Measurements from ENCODE around the gene KCNH3.

KCNH3 gene

GRCh38 chr12:49515266-49515665 is 23.6 kb upstream of the KCNH3 start:
- Histone ChIP-seq H3K27ac (no peak overlapping the region), H2AFZ (no peak overlapping the region), H3K4me2 (ENCODE audit: low read length) (no peak overlapping the region), H3K27me3 (ENCODE audit: control insufficient read depth, insufficient read depth, low read length) (no peaks in the 10 kb centered on the region), H3K79me2 (no peaks in the 10 kb centered on the region), H3K4me1 (peaks cover 5% of the 10 kb centered on the region), H3K36me3 (ENCODE audit: control insufficient read depth, insufficient read depth, low read length) (no peaks in the 10 kb centered on the region), H3K4me3 (ENCODE audit: low read depth, low read length) (no peak overlapping the region), H3K9ac (no peak overlapping the region), H3K9me3 (ENCODE audit: control insufficient read depth, low read length) (no peaks in the 10 kb centered on the region)
- TF ChIP-seq CTCF (IDR thresholded peaks at IDR 0.05), result no peak

- no peak for TF ChIP-seq CTCF (IDR thresholded peaks at IDR 0.05)
- H3K4me2 ChIP-seq (ENCODE audit: low read length), result no peak overlapping the region
- H3K4me3 ChIP-seq (ENCODE audit: low read depth, low read length), result no peak overlapping the region
- peaks cover 5% of the 10 kb centered on the region for H3K4me1 ChIP-seq
- H3K79me2 ChIP-seq, result no peaks in the 10 kb centered on the region
- H3K36me3 ChIP-seq (ENCODE audit: control insufficient read depth, insufficient read depth, low read length), result no peaks in the 10 kb centered on the region
- H3K9me3 ChIP-seq (ENCODE audit: control insufficient read depth, low read length), result no peaks in the 10 kb centered on the region
- no peak overlapping the region for H2AFZ ChIP-seq
- H3K27ac ChIP-seq, result no peak overlapping the region
- no peaks in the 10 kb centered on the region for H3K27me3 ChIP-seq (ENCODE audit: control insufficient read depth, insufficient read depth, low read length)
- H3K9ac ChIP-seq, result no peak overlapping the region
Observed at GRCh38 chr12:49518914-49519573, 19.8 kb upstream of the KCNH3 start.

GRCh38 chr12:49519574-49519936 is 19.3 kb upstream of the KCNH3 start:
- no peak overlapping the region for H3K4me2 ChIP-seq (ENCODE audit: low read length)
- H3K27ac ChIP-seq, result no peak overlapping the region

GRCh38 chr12:49521389-49521788 is 17.4 kb upstream of the KCNH3 start:
- H3K36me3 ChIP-seq (ENCODE audit: control insufficient read depth, insufficient read depth, low read length), result no peaks in the 10 kb centered on the region
- no peak for TF ChIP-seq CTCF (IDR thresholded peaks at IDR 0.05)
- no peak overlapping the region for H2AFZ ChIP-seq
- no peak overlapping the region for H3K4me3 ChIP-seq (ENCODE audit: low read depth, low read length)
- no peak overlapping the region for H3K9ac ChIP-seq
- H3K4me1 ChIP-seq, result peaks cover 5% of the 10 kb centered on the region
- H3K27ac ChIP-seq, result no peak overlapping the region
- H3K9me3 ChIP-seq (ENCODE audit: control insufficient read depth, low read length), result no peaks in the 10 kb centered on the region
- H3K4me2 ChIP-seq (ENCODE audit: low read length), result no peak overlapping the region
- H3K79me2 ChIP-seq, result no peaks in the 10 kb centered on the region
- H3K27me3 ChIP-seq (ENCODE audit: control insufficient read depth, insufficient read depth, low read length), result no peaks in the 10 kb centered on the region

More at GRCh38 chr12:49519574-49519936, 19.3 kb upstream of the KCNH3 start:
- no peaks in the 10 kb centered on the region for H3K79me2 ChIP-seq
- H2AFZ ChIP-seq, result no peak overlapping the region
- no peak overlapping the region for H3K9ac ChIP-seq
- no peak for TF ChIP-seq CTCF (IDR thresholded peaks at IDR 0.05)
- H3K9me3 ChIP-seq (ENCODE audit: control insufficient read depth, low read length), result no peaks in the 10 kb centered on the region
- peaks cover 5% of the 10 kb centered on the region for H3K4me1 ChIP-seq
- H3K4me3 ChIP-seq (ENCODE audit: low read depth, low read length), result no peak overlapping the region
- H3K36me3 ChIP-seq (ENCODE audit: control insufficient read depth, insufficient read depth, low read length), result no peaks in the 10 kb centered on the region
- H3K27me3 ChIP-seq (ENCODE audit: control insufficient read depth, insufficient read depth, low read length), result no peaks in the 10 kb centered on the region

- Histone ChIP-seq H3K9ac (no peak overlapping the region), H3K79me2 (no peaks in the 10 kb centered on the region), H3K4me2 (ENCODE audit: low read length) (peak overlapping the region; percentile 42), H3K4me3 (ENCODE audit: low read depth, low read length) (no peak overlapping the region), H3K27me3 (ENCODE audit: control insufficient read depth, insufficient read depth, low read length) (no peaks in the 10 kb centered on the region), H3K4me1 (peaks cover 11% of the 10 kb centered on the region), H3K9me3 (ENCODE audit: control insufficient read depth, low read length) (no peaks in the 10 kb centered on the region), H3K27ac (no peak overlapping the region), H3K36me3 (ENCODE audit: control insufficient read depth, insufficient read depth, low read length) (no peaks in the 10 kb centered on the region), H2AFZ (no peak overlapping the region)
- no peak for TF ChIP-seq CTCF (IDR thresholded peaks at IDR 0.05)
Observed at GRCh38 chr12:49524660-49525324, 14.0 kb upstream of the KCNH3 start.

All from parathyroid adenoma (tissue), 2 donors.